Mammary epithelial cell (primary cell): ENCODE results near the gene HSD3B1.
"Not testable (repeated sequence)": the region's sequence is repeated elsewhere in the genome, so short reads cannot be mapped to it uniquely, and the experiment has no call there.

Experiments used
- EZH2 ChIP-seq: IDR thresholded peaks from 2 replicates; pipeline ENCODE4 v1.6.1; 2012; ENCODE audit warnings: low read length, inconsistent platforms, borderline replicate concordance
- TF ChIP-seq, protein P1 (sequence below), 2 donors: IDR thresholded peaks in 1 of 2; conservative IDR thresholded peaks in 1 of 2; 2 replicates each; pipeline ENCODE4 v1.5.1; 2011 to 2012; ENCODE audit warnings: inconsistent platforms in 2 of 2, low read length in 2 of 2, mild to moderate bottlenecking in 2 of 2, control low read depth in 1 of 2, low read depth in 1 of 2; ENCODE audit not compliant: insufficient read depth in 1 of 2; ENCODE audit errors: extremely low read depth in 1 of 2

DNA sequence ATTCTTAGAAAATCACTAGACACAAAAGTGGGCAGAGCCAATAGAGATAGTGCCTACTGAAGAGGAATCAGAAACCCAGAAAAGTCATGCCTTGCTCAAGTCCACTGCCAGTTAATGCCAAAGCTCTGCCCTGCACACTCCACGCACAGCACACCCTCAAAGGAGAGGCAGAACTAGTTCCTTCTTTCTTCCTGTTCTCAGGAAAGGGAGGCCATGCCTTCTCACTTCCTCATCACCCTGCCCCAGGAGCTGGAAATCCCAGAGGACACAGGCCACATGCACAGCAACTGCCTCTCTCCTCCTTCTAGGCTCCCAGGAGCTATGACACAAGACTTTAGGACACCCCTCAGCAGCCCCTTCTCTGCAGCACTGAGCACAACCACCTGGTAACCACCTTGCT lies 45.6 kb downstream of the HSD3B1 start:
- TF ChIP-seq, protein P1, sequence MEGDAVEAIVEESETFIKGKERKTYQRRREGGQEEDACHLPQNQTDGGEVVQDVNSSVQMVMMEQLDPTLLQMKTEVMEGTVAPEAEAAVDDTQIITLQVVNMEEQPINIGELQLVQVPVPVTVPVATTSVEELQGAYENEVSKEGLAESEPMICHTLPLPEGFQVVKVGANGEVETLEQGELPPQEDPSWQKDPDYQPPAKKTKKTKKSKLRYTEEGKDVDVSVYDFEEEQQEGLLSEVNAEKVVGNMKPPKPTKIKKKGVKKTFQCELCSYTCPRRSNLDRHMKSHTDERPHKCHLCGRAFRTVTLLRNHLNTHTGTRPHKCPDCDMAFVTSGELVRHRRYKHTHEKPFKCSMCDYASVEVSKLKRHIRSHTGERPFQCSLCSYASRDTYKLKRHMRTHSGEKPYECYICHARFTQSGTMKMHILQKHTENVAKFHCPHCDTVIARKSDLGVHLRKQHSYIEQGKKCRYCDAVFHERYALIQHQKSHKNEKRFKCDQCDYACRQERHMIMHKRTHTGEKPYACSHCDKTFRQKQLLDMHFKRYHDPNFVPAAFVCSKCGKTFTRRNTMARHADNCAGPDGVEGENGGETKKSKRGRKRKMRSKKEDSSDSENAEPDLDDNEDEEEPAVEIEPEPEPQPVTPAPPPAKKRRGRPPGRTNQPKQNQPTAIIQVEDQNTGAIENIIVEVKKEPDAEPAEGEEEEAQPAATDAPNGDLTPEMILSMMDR (conservative IDR thresholded peaks at IDR 0.05 in 1 of 2, IDR thresholded peaks at IDR 0.05 in 1 of 2; ENCODE audit: extremely low read depth in 1 of 2, insufficient read depth in 1 of 2, low read depth in 1 of 2, low read length in 2 of 2), result not testable (repeated sequence)
- not testable (repeated sequence) for TF ChIP-seq EZH2
